GM23248 (cell line): ENCODE data around the gene ZNF358. TPM values are rescaled to one million over a fixed set of nuclear protein-coding genes. Genes with fewer than 3 reads are reported as not detected.

Experiments
- DNase-seq: peaks from one replicate; pipeline ENCODE4 v3.0.0-alpha.2; 2015
- H2AFZ ChIP-seq: fragments of 200-600 bp; sonication (generic); 2 replicates; pipeline ENCODE4 v1.6.1; 2016; ENCODE audit warnings: antibody characterized with exemption
- H3F3A ChIP-seq: fragments of 200-600 bp; sonication (generic); 2 replicates; pipeline ENCODE4 v1.6.1; 2016; ENCODE audit warnings: mild to moderate bottlenecking, antibody characterized with exemption, mixed run types; ENCODE audit not compliant: insufficient read depth
- H3K27ac ChIP-seq: fragments of 200-600 bp; sonication (generic); 2 replicates; pipeline ENCODE4 v1.5.1; 2016; ENCODE audit warnings: mild to moderate bottlenecking
- H3K27me3 ChIP-seq: fragments of 200-600 bp; sonication (generic); replicated peaks from 2 replicates; pipeline ENCODE4 v1.6.1; 2016; ENCODE audit warnings: mild to moderate bottlenecking; ENCODE audit not compliant: insufficient read depth
- H3K36me3 ChIP-seq: fragments of 200-600 bp; sonication (generic); 2 replicates; pipeline ENCODE4 v1.6.1; 2016; ENCODE audit warnings: low read depth, mild to moderate bottlenecking
- H3K4me1 ChIP-seq: fragments of 200-600 bp; sonication (generic); 2 replicates; pipeline ENCODE4 v1.6.1; 2016; ENCODE audit warnings: mild to moderate bottlenecking; ENCODE audit not compliant: insufficient read depth
- H3K4me2 ChIP-seq: fragments of 200-600 bp; sonication (generic); one replicate; pipeline ENCODE4 v1.6.1; 2016; ENCODE audit warnings: mild to moderate bottlenecking; ENCODE audit not compliant: unreplicated experiment
- H3K4me3 ChIP-seq: fragments of 200-600 bp; sonication (generic); 2 replicates; pipeline ENCODE4 v1.5.1; 2016; ENCODE audit warnings: mild to moderate bottlenecking
- H3K79me2 ChIP-seq: fragments of 200-600 bp; sonication (generic); 2 replicates; pipeline ENCODE4 v1.6.1; 2016; ENCODE audit warnings: mild to moderate bottlenecking; ENCODE audit not compliant: insufficient read depth
- H3K9ac ChIP-seq: fragments of 200-600 bp; sonication (generic); 2 replicates; pipeline ENCODE4 v1.6.1; 2016; ENCODE audit warnings: mild to moderate bottlenecking
- H3K9me2 ChIP-seq: fragments of 200-600 bp; sonication (generic); 2 replicates; pipeline ENCODE4 v1.6.1; 2016; ENCODE audit warnings: mixed run types, mild to moderate bottlenecking, moderate library complexity; ENCODE audit not compliant: insufficient read depth
- H3K9me3 ChIP-seq: fragments of 200-600 bp; sonication (generic); one replicate; pipeline ENCODE4 v1.6.1; 2017; ENCODE audit warnings: low read depth
- H4K20me1 ChIP-seq: fragments of 200-600 bp; sonication (generic); 2 replicates; pipeline ENCODE4 v1.6.0; 2016; ENCODE audit not compliant: insufficient read depth
- EZH2 ChIP-seq: fragments of 200-600 bp; sonication (generic); IDR thresholded peaks from 2 replicates; pipeline ENCODE4 v1.6.1; 2018; ENCODE audit warnings: antibody characterized with exemption, mild to moderate bottlenecking; ENCODE audit not compliant: insufficient read depth, poor library complexity, severe bottlenecking
- EZH2phosphoT487 ChIP-seq: fragments of 200-600 bp; sonication (generic); IDR thresholded peaks from 2 replicates; pipeline ENCODE4 v1.6.1; 2018; ENCODE audit warnings: antibody characterized with exemption, moderate library complexity, mild to moderate bottlenecking, low read depth; ENCODE audit not compliant: insufficient read depth
- WGBS, 2 experiments: methylation state at CpG; one replicate each; pipeline ENCODE4 v1.1.6; 2015 to 2017; ENCODE audit warnings: low lambda C conversion rate in 2 of 2, low coverage in 1 of 2; ENCODE audit errors: missing lambda C conversion rate in 2 of 2; 5-methylcytosine and 5-hydroxymethylcytosine counted together
- in situ Hi-C: fragments of 300-500 bp; cut with MboI; formaldehyde crosslinking; loops from 2 replicates; pipeline ENCODE4 v1.15.0; 2020
- polyA plus RNA-seq: library from polyadenylated mRNA; unstranded; fragments of >200 nt; fragmentation: Nextera tagmentation; extraction: Ambion mirVana; gene quantifications from 2 replicates; pipeline ENCODE4 v1.2.1, GENCODE V29; 2016
- total RNA-seq: library from RNA; depleted of rRNA; stranded (reverse); fragments of >200 nt; shearing (Covaris generic); gene quantifications from 2 replicates; pipeline ENCODE4 v1.2.3, GENCODE V29; 2014

Gene ZNF358
- total and polyA plus RNA-seq, 2 experiments from 2014 or later: 12.0 to 56.3 TPM

- Histone ChIP-seq H3K4me2 (no peak overlapping the region), H3K9me3 (no peaks in the 10 kb centered on the region), H2AFZ (no peak overlapping the region), H3K36me3 (no peaks in the 10 kb centered on the region), H3K9ac (no peak overlapping the region), H3K9me2 (no peaks in the 10 kb centered on the region), H3K79me2 (no peaks in the 10 kb centered on the region), H3F3A (no peaks in the 10 kb centered on the region), H3K27ac (no peak overlapping the region), H3K4me3 (no peak overlapping the region), H3K27me3 (no peaks in the 10 kb centered on the region), H4K20me1 (no peaks in the 10 kb centered on the region), H3K4me1 (peaks cover 13% of the 10 kb centered on the region)
- WGBS, 2 experiments: 71 to 72% methylated on average over 22 to 35 of the region's 35 CpGs
- TF ChIP-seq EZH2: no peak
- no peak for TF ChIP-seq EZH2phosphoT487
- in situ Hi-C loops: no loop called here
- no peak for DNase-seq
These were observed 39.0 kb upstream of the ZNF358 start for GRCh38 chr19:7476777-7477494.

- H3K79me2 ChIP-seq: no peaks in the 10 kb centered on the region
- in situ Hi-C loops: no loop called here
- H3K9ac ChIP-seq: no peak overlapping the region
- no peak overlapping the region for H3K27ac ChIP-seq
- no peaks in the 10 kb centered on the region for H3F3A ChIP-seq
- WGBS, 2 experiments: 87 to 88% methylated on average over 10 of the region's 10 CpGs
- DNase-seq: no peak
- no peaks in the 10 kb centered on the region for H3K9me3 ChIP-seq
- no peaks in the 10 kb centered on the region for H3K36me3 ChIP-seq
- H3K27me3 ChIP-seq: no peaks in the 10 kb centered on the region
- no peak overlapping the region for H2AFZ ChIP-seq
- no peak overlapping the region for H3K4me2 ChIP-seq
- H3K9me2 ChIP-seq: no peaks in the 10 kb centered on the region
- no peak overlapping the region for H3K4me3 ChIP-seq
- H3K4me1 ChIP-seq: peaks cover 13% of the 10 kb centered on the region
- H4K20me1 ChIP-seq: no peaks in the 10 kb centered on the region
- TF ChIP-seq EZH2 (no peak), EZH2phosphoT487 (no peak)
These were observed 38.1 kb upstream of the ZNF358 start for GRCh38 chr19:7477758-7478157.

- no peak overlapping the region for H3K4me3 ChIP-seq
- H3F3A ChIP-seq: no peaks in the 10 kb centered on the region
- no peak overlapping the region for H2AFZ ChIP-seq
- no peaks in the 10 kb centered on the region for H3K9me3 ChIP-seq
- H3K4me2 ChIP-seq: no peak overlapping the region
- no peak overlapping the region for H3K9ac ChIP-seq
- peak; percentile 16 for DNase-seq
- H3K4me1 ChIP-seq: peaks cover 13% of the 10 kb centered on the region
- H3K27me3 ChIP-seq: no peaks in the 10 kb centered on the region
- H3K9me2 ChIP-seq: no peaks in the 10 kb centered on the region
- no peak for TF ChIP-seq EZH2
- TF ChIP-seq EZH2phosphoT487: no peak
- no peak overlapping the region for H3K27ac ChIP-seq
- in situ Hi-C loops: no loop called here
- H3K36me3 ChIP-seq: no peaks in the 10 kb centered on the region
- H4K20me1 ChIP-seq: no peaks in the 10 kb centered on the region
- 74 to 75% methylated on average over 22 to 26 of the region's 26 CpGs for WGBS, 2 experiments
- H3K79me2 ChIP-seq: no peaks in the 10 kb centered on the region
These were observed 37.6 kb upstream of the ZNF358 start for GRCh38 chr19:7478173-7478842.

- Histone ChIP-seq H3K4me3 (no peak overlapping the region), H3K9me2 (no peaks in the 10 kb centered on the region), H3K79me2 (no peaks in the 10 kb centered on the region), H3F3A (no peaks in the 10 kb centered on the region), H3K27me3 (no peaks in the 10 kb centered on the region), H3K9me3 (no peaks in the 10 kb centered on the region), H3K36me3 (no peaks in the 10 kb centered on the region), H3K4me2 (no peak overlapping the region), H3K4me1 (peaks cover 13% of the 10 kb centered on the region), H3K9ac (no peak overlapping the region), H4K20me1 (no peaks in the 10 kb centered on the region), H3K27ac (peak overlapping the region; percentile 18; the same call in 1 of the 2 replicates), H2AFZ (no peak overlapping the region)
- in situ Hi-C loops: no loop called here
- no peak for DNase-seq
- 87 to 88% methylated on average over 6 to 9 of the region's 9 CpGs for whole genome bisulfite sequencing, 2 experiments
- TF ChIP-seq EZH2phosphoT487: no peak
- no peak for TF ChIP-seq EZH2
These were observed 37.1 kb upstream of the ZNF358 start for GRCh38 chr19:7478843-7479227.
